Endothelial cell of umbilical vein (primary cell): Measurements from ENCODE around the gene WDR37. TPM values are rescaled to one million over a fixed set of nuclear protein-coding genes. Genes with fewer than 3 reads are reported as not detected.

Experiments
- BruUV-seq: library from RNA; stranded (reverse); fragments of 400-500 nt; replicated peaks from 2 replicates; lab custom pipeline; 2021; lab: Mats Ljungman, UMichigan
- CTCF ChIA-PET: fragments of 300-600, 350-600 bp; sonication (Branson Sonifier 250); formaldehyde crosslinking; loops from one replicate; lab custom pipeline; 2021; ENCODE audit warnings: antibody characterized with exemption, inconsistent platforms; lab: Charles Lee
- POLR2A ChIA-PET: fragments of 300-600, 350-600 bp; sonication (Branson Sonifier 250); formaldehyde crosslinking; loops from one replicate; lab custom pipeline; 2021; ENCODE audit warnings: antibody characterized with exemption, inconsistent platforms; lab: Charles Lee
- DNase-seq: peaks from one replicate; pipeline ENCODE4 v3.0.0-alpha.2; 2011; ENCODE audit warnings: low read depth, low spot score
- FAIRE-seq: peaks from 2 replicates; lab custom pipeline; 2011; peaks lifted over from hg19 to GRCh38; lab: Jason Lieb, UNC
- H2AFZ ChIP-seq: 2 replicates; pipeline ENCODE4 v1.6.0; 2012; ENCODE audit warnings: low read depth, low read length, control low read depth, inconsistent platforms
- H3K27ac ChIP-seq: 2 replicates; pipeline ENCODE4 v1.5.1; 2011; ENCODE audit warnings: low read depth, mild to moderate bottlenecking, control low read depth, low read length, moderate library complexity; ENCODE audit not compliant: insufficient read depth
- H3K27me3 ChIP-seq, 2 experiments: 2 replicates each; pipeline versions ENCODE4 v1.6.0 to v1.6.1; 2011; ENCODE audit warnings: low read length in 2 of 2, mixed read lengths in 1 of 2; ENCODE audit not compliant: control insufficient read depth in 2 of 2, insufficient read depth in 2 of 2
- H3K36me3 ChIP-seq, 2 experiments: 2 replicates in 1 of 2; 3 replicates in 1 of 2; pipeline ENCODE4 v1.5.1; 2011; ENCODE audit warnings: low read length in 2 of 2, mild to moderate bottlenecking in 1 of 2, moderate library complexity in 1 of 2; ENCODE audit not compliant: control insufficient read depth in 2 of 2, insufficient read depth in 2 of 2; ENCODE audit errors: extremely low read depth in 1 of 2
- H3K4me1 ChIP-seq: 3 replicates; pipeline ENCODE4 v1.5.1; 2011; ENCODE audit warnings: mild to moderate bottlenecking, low read length; ENCODE audit not compliant: control insufficient read depth, insufficient read depth; ENCODE audit errors: extremely low read depth
- H3K4me2 ChIP-seq: 2 replicates; pipeline ENCODE4 v1.6.1; 2011; ENCODE audit warnings: low read length, control low read depth, mixed read lengths; ENCODE audit not compliant: insufficient read depth
- H3K4me3 ChIP-seq, 3 experiments: fragments of 200-600 bp in 1 of 3; sonication (generic), shearing (Covaris generic) in 1 of 3; replicated peaks in 1 of 3; 2 replicates each; pipeline ENCODE4 v1.5.1; 2011 to 2016; ENCODE audit warnings: control low read depth in 3 of 3, low read length in 3 of 3, mild to moderate bottlenecking in 2 of 3, inconsistent platforms in 1 of 3, low read depth in 1 of 3, moderate library complexity in 1 of 3; ENCODE audit not compliant: insufficient read depth in 1 of 3
- H3K79me2 ChIP-seq: 2 replicates; pipeline ENCODE4 v1.6.0; 2012; ENCODE audit warnings: low read length, inconsistent platforms; ENCODE audit not compliant: control insufficient read depth, insufficient read depth
- H3K9ac ChIP-seq: replicated peaks from 2 replicates; pipeline ENCODE3; 2011; ENCODE audit warnings: low read length, control low read depth; ENCODE audit not compliant: insufficient read depth; ENCODE audit errors: extremely low read depth
- H3K9me1 ChIP-seq: replicated peaks from 3 replicates; pipeline ENCODE4 v1.6.0; 2011; ENCODE audit warnings: mild to moderate bottlenecking, low read length; ENCODE audit not compliant: control insufficient read depth, insufficient read depth; ENCODE audit errors: extremely low read depth
- H3K9me3 ChIP-seq: replicated peaks from 2 replicates; pipeline ENCODE4 v1.5.1; 2012; ENCODE audit warnings: low read length, inconsistent platforms; ENCODE audit not compliant: control insufficient read depth, insufficient read depth
- H4K20me1 ChIP-seq: replicated peaks from 2 replicates; pipeline ENCODE3; 2011; ENCODE audit warnings: mild to moderate bottlenecking, low read length; ENCODE audit not compliant: control insufficient read depth, insufficient read depth; ENCODE audit errors: extremely low read depth
- EZH2 ChIP-seq: IDR thresholded peaks from 2 replicates; pipeline ENCODE4 v1.6.1; 2012; ENCODE audit warnings: borderline replicate concordance, low read depth, mild to moderate bottlenecking, moderate library complexity, low read length, inconsistent platforms; ENCODE audit not compliant: severe bottlenecking
- FOS ChIP-seq: IDR thresholded peaks from 2 replicates; pipeline ENCODE4 v1.6.1; 2011; ENCODE audit warnings: mild to moderate bottlenecking, low read length, moderate library complexity, borderline replicate concordance; ENCODE audit not compliant: insufficient read depth
- GATA2 ChIP-seq: IDR thresholded peaks from 2 replicates; pipeline ENCODE4 v1.7.0; 2011; ENCODE audit warnings: low read depth, mild to moderate bottlenecking, moderate library complexity, mixed read lengths, low read length; ENCODE audit not compliant: insufficient read length, insufficient read depth
- JUN ChIP-seq: IDR thresholded peaks from 2 replicates; pipeline ENCODE4 v1.6.1; 2011; ENCODE audit warnings: borderline replicate concordance, low read depth; ENCODE audit not compliant: insufficient read length, insufficient read depth
- MYC ChIP-seq: IDR thresholded peaks from one replicate; pipeline ENCODE4 v1.6.1; 2011; ENCODE audit warnings: mild to moderate bottlenecking, low read depth, low read length
- POLR2A ChIP-seq: IDR thresholded peaks from 2 replicates; pipeline ENCODE4 v1.6.1; 2012; ENCODE audit warnings: low read depth, mild to moderate bottlenecking, control low read depth, low read length
- POLR2AphosphoS5 ChIP-seq: IDR thresholded peaks from 2 replicates; pipeline ENCODE4 v1.6.1; 2012; ENCODE audit warnings: low read depth, mild to moderate bottlenecking, control low read depth, low read length, moderate library complexity; ENCODE audit not compliant: insufficient read depth
- dilution Hi-C: fragments of 300-500 bp; cut with MboI; formaldehyde crosslinking; loops from one replicate; pipeline ENCODE4 v1.15.0; 2019; ENCODE audit warnings: low sequenced_read_pairs; ENCODE audit not compliant: extremely low pct_ligation_motif_present
- intact Hi-C: fragments of 100-400 bp; cut with micrococcal nuclease; formaldehyde crosslinking; loops from one replicate; pipeline ENCODE4 v1.10.0; 2022
- polyA plus RNA-seq, 4 experiments: library from polyadenylated mRNA; depleted of rRNA in 3 of 4; stranded (reverse) in 3 of 4; unstranded in 1 of 4; fragments of >200 nt; gene quantifications; 2 replicates each; pipeline versions ENCODE4 v1.2.1 to v1.2.3, GENCODE V29; 2011 to 2012; ENCODE audit warnings: missing spikeins in 1 of 4
- total RNA-seq: library from RNA; stranded (reverse); gene quantifications from 2 replicates; pipeline ENCODE4 v1.2.3, GENCODE V29; 2021
- TF ChIP-seq, protein P1 (sequence below), 2 donors: IDR thresholded peaks; 1 replicate in 1 of 2; 2 replicates in 1 of 2; pipeline ENCODE4 v1.5.1; 2011; ENCODE audit warnings: low read length in 2 of 2, mild to moderate bottlenecking in 2 of 2, moderate library complexity in 2 of 2, control low read depth in 1 of 2, inconsistent platforms in 1 of 2, low read depth in 1 of 2; ENCODE audit not compliant: insufficient read depth in 1 of 2; ENCODE audit errors: extremely low read depth in 1 of 2
- TF ChIP-seq, protein P2 (sequence below): IDR thresholded peaks from 2 replicates; pipeline ENCODE4 v1.6.1; 2011; ENCODE audit not compliant: insufficient read depth, insufficient read length

The WDR37 gene
- total and polyA plus RNA-seq, 2 donors (not counting 3 experiments of a cell fraction or from before 2014, with no cell fraction given) = 21.7 to 25.5 TPM

DNA sequence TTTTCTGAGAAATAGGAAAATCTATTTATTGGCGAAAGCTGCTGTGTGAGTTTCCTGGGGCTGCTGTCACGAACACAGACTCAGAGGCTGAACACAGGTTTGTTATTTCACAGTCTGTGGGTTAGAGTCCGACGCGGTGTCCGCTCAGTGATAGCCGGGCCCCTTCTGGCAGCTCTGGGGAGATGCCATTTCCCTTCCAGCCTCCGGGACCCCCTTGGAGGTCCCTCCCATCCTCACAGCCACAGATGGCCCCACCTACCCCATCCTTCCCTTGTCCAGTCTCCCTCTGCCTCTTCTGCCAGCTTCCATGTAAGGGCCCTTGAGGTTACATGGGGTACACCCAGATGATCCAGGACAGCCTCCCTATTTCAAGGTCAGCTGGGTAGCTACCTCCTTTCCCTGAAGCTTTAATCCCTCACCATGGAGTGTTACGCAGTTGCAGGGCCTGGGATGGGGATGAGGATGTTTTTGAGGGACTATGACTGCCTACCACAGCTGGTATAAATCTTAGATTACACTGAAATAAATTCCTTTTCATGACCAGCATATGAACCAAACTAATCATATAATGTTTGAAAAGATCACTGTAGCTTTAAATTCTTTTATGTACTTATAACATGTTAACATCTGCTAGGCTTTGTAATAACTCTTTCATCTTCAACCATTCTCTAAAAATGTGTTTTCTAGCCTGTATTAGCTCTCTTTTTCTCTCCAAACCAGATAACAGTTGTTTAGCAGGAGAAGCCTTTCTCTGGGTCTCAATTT, 98.5 kb downstream of the WDR37 start:
- Histone ChIP-seq H3K27ac (no peak overlapping the region), H3K9ac (no peak overlapping the region), H3K79me2 (no peaks in the 10 kb centered on the region), H3K4me1 (no peaks in the 10 kb centered on the region), H3K9me1 (no peaks in the 10 kb centered on the region), H3K4me3 (no peak overlapping the region), H3K27me3 (no peaks in the 10 kb centered on the region), H3K9me3 (no peaks in the 10 kb centered on the region), H3K36me3 (no peaks in the 10 kb centered on the region), H2AFZ (no peak overlapping the region), H3K4me2 (no peak overlapping the region), H4K20me1 (no peaks in the 10 kb centered on the region)
- intact Hi-C loops = no loop called here
- TF ChIP-seq FOS = no peak
- no peak for TF ChIP-seq EZH2
- TF ChIP-seq JUN = no peak
- TF ChIP-seq, protein P1, sequence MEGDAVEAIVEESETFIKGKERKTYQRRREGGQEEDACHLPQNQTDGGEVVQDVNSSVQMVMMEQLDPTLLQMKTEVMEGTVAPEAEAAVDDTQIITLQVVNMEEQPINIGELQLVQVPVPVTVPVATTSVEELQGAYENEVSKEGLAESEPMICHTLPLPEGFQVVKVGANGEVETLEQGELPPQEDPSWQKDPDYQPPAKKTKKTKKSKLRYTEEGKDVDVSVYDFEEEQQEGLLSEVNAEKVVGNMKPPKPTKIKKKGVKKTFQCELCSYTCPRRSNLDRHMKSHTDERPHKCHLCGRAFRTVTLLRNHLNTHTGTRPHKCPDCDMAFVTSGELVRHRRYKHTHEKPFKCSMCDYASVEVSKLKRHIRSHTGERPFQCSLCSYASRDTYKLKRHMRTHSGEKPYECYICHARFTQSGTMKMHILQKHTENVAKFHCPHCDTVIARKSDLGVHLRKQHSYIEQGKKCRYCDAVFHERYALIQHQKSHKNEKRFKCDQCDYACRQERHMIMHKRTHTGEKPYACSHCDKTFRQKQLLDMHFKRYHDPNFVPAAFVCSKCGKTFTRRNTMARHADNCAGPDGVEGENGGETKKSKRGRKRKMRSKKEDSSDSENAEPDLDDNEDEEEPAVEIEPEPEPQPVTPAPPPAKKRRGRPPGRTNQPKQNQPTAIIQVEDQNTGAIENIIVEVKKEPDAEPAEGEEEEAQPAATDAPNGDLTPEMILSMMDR (IDR thresholded peaks at IDR 0.05; ENCODE audit: extremely low read depth in 1 of 2, insufficient read depth in 1 of 2, low read depth in 1 of 2, low read length in 2 of 2) = no peak
- no peak for TF ChIP-seq POLR2A
- TF ChIP-seq, protein P2, sequence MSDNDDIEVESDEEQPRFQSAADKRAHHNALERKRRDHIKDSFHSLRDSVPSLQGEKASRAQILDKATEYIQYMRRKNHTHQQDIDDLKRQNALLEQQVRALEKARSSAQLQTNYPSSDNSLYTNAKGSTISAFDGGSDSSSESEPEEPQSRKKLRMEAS = no peak
- no peak for TF ChIP-seq MYC
- TF ChIP-seq GATA2 = no peak
- no peak for TF ChIP-seq POLR2AphosphoS5
- no peak for FAIRE-seq
- BruUV-seq = no TSS peak
- dilution Hi-C loops = no loop called here
- DNase-seq = no peak
- ChIA-PET CTCF (no interaction called here), POLR2A (no interaction called here)
